Calu3 (cell line): ENCODE results near the gene C11orf24. TPM values are rescaled to one million over a fixed set of nuclear protein-coding genes. Genes with fewer than 3 reads are reported as not detected.

Experiments
- BruUV-seq: library from RNA; stranded (reverse); fragments of 400-500 nt; replicated peaks from 2 replicates; lab custom pipeline; 2021; lab: Mats Ljungman, UMichigan
- CTCF ChIA-PET: fragments of 300-600 bp; sonication (Branson Sonifier 250); formaldehyde crosslinking; loops from one replicate; lab custom pipeline; 2022; ENCODE audit warnings: antibody characterized with exemption; lab: Charles Lee
- DNase-seq: peaks from one replicate; pipeline ENCODE4 v3.0.0; 2022
- H3K27ac Mint-ChIP-seq: one replicate; pipeline ENCODE4 v1.8.0; 2022; ENCODE audit warnings: mixed read lengths; ENCODE audit not compliant: unreplicated experiment
- H3K27me3 Mint-ChIP-seq: one replicate; pipeline ENCODE4 v1.8.0; 2022; ENCODE audit warnings: mixed read lengths; ENCODE audit not compliant: unreplicated experiment
- H3K36me3 Mint-ChIP-seq: one replicate; pipeline ENCODE4 v1.8.0; 2022; ENCODE audit warnings: mild to moderate bottlenecking, moderate library complexity, mixed read lengths; ENCODE audit not compliant: insufficient read depth, unreplicated experiment
- H3K4me1 Mint-ChIP-seq: one replicate; pipeline ENCODE4 v1.8.0; 2022; ENCODE audit warnings: mild to moderate bottlenecking, low read depth, mixed read lengths; ENCODE audit not compliant: unreplicated experiment
- H3K4me3 Mint-ChIP-seq: one replicate; pipeline ENCODE4 v1.8.0; 2022; ENCODE audit warnings: mild to moderate bottlenecking, low read depth, moderate library complexity, mixed read lengths; ENCODE audit not compliant: unreplicated experiment
- H3K9me3 Mint-ChIP-seq: one replicate; pipeline ENCODE4 v1.8.0; 2022; ENCODE audit warnings: low read depth, mixed read lengths; ENCODE audit not compliant: unreplicated experiment
- CTCF ChIP-seq: fragments of 200-600 bp; IDR thresholded peaks from one replicate; pipeline ENCODE4 v1.8.0; 2022; ENCODE audit warnings: antibody characterized with exemption; ENCODE audit not compliant: unreplicated experiment
- intact Hi-C: fragments of 100-400 bp; cut with micrococcal nuclease; formaldehyde crosslinking; loops from one replicate; pipeline ENCODE4 v1.10.0; 2022; ENCODE audit not compliant: unreplicated experiment
- total RNA-seq: library from RNA; stranded (reverse); gene quantifications from 2 replicates; pipeline ENCODE4 v1.2.3, GENCODE V29; 2022

The C11orf24 gene
- total RNA-seq, 1 experiment from 2014 or later: 52.3 TPM

- DNase-seq: no peak
- Mint-ChIP-seq H3K36me3 (peaks cover 30% of the 10 kb centered on the region), H3K4me3 (no peak overlapping the region), H3K27me3 (no peaks in the 10 kb centered on the region), H3K27ac (no peak overlapping the region), H3K9me3 (no peaks in the 10 kb centered on the region), H3K4me1 (peaks cover 27% of the 10 kb centered on the region)
- TF ChIP-seq CTCF: no peak
- CTCF ChIA-PET: no interaction called here
- intact Hi-C loops: no loop called here
- no TSS peak for BruUV-seq
Observed at GRCh38 chr11:68266121-68266891, 5.5 kb downstream of the C11orf24 start.

GRCh38 chr11:68264741-68265540 lies 6.8 kb downstream of the C11orf24 start:
- H3K27ac Mint-ChIP-seq: no peak overlapping the region
- H3K36me3 Mint-ChIP-seq: peaks cover 35% of the 10 kb centered on the region
- no peak for DNase-seq
- no peaks in the 10 kb centered on the region for H3K9me3 Mint-ChIP-seq
- H3K27me3 Mint-ChIP-seq: no peaks in the 10 kb centered on the region
- no peak overlapping the region for H3K4me3 Mint-ChIP-seq
- intact Hi-C loops: no loop called here
- H3K4me1 Mint-ChIP-seq: peaks cover 16% of the 10 kb centered on the region
- no TSS peak for BruUV-seq
- CTCF ChIA-PET: interaction anchor here (0.6 to 0.7 kb wide), 2 partner anchors 45 to 107 kb away, joined by 3 to 4 read pairs; no protein-coding TSS in a partner anchor
- no peak for TF ChIP-seq CTCF

- H3K36me3 Mint-ChIP-seq: peaks cover 35% of the 10 kb centered on the region
- no peak for DNase-seq
- no peak for TF ChIP-seq CTCF
- no peaks in the 10 kb centered on the region for H3K9me3 Mint-ChIP-seq
- H3K27ac Mint-ChIP-seq: no peak overlapping the region
- no TSS peak for BruUV-seq
- CTCF ChIA-PET: interaction anchor here (0.6 kb wide), 1 partner anchor 107 kb away, joined by 4 read pairs; no protein-coding TSS in a partner anchor
- intact Hi-C loops: no loop called here
- H3K4me1 Mint-ChIP-seq: peaks cover 9% of the 10 kb centered on the region
- no peaks in the 10 kb centered on the region for H3K27me3 Mint-ChIP-seq
- no peak overlapping the region for H3K4me3 Mint-ChIP-seq
Observed at GRCh38 chr11:68264244-68264643, 7.5 kb downstream of the C11orf24 start.

- no peak for DNase-seq
- intact Hi-C loops: no loop called here
- Mint-ChIP-seq H3K9me3 (no peaks in the 10 kb centered on the region), H3K4me3 (no peak overlapping the region), H3K4me1 (peaks cover 2% of the 10 kb centered on the region), H3K27ac (no peak overlapping the region), H3K36me3 (peaks cover 38% of the 10 kb centered on the region), H3K27me3 (no peaks in the 10 kb centered on the region)
- CTCF ChIA-PET: no interaction called here
- TF ChIP-seq CTCF: no peak
- no TSS peak for BruUV-seq
Observed at GRCh38 chr11:68263444-68264035, 8.2 kb downstream of the C11orf24 start.
